ENCODE results near the gene P2RX2.

DNA sequence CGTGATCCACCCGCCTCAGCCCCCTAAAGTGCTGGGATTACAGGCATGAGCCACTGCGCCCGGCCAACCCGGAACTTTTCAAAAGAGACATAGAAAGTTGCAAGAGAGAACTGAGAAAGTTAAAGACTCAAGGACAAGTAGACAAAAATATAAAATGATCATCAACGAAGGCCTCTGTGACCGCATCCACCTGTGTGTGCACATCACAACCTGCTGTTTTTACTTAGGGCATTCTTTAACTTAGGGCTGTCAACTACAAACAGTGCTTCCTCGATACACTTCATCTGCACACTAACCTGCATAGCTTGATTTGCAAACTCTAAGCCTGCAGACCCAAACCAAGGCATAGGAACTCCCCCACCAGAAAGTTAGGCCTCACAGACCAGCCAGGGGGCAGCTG lies 14.8 kb downstream of the P2RX2 start:
- no peak for TF ChIP-seq POLR2A (IDR thresholded peaks at IDR 0.05)
- TF ChIP-seq, protein P1, sequence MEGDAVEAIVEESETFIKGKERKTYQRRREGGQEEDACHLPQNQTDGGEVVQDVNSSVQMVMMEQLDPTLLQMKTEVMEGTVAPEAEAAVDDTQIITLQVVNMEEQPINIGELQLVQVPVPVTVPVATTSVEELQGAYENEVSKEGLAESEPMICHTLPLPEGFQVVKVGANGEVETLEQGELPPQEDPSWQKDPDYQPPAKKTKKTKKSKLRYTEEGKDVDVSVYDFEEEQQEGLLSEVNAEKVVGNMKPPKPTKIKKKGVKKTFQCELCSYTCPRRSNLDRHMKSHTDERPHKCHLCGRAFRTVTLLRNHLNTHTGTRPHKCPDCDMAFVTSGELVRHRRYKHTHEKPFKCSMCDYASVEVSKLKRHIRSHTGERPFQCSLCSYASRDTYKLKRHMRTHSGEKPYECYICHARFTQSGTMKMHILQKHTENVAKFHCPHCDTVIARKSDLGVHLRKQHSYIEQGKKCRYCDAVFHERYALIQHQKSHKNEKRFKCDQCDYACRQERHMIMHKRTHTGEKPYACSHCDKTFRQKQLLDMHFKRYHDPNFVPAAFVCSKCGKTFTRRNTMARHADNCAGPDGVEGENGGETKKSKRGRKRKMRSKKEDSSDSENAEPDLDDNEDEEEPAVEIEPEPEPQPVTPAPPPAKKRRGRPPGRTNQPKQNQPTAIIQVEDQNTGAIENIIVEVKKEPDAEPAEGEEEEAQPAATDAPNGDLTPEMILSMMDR (IDR thresholded peaks at IDR 0.05): no peak

Data from body of pancreas (tissue), 4 donors.